Measurements from ENCODE around the gene CHERP. TPM values are rescaled to one million over a fixed set of nuclear protein-coding genes. Genes with fewer than 3 reads are reported as not detected.

CHERP gene
- total RNA-seq, 4 donors from 2014 or later = 11.4 to 26.4 (median 22.4) TPM

Small RNAs within 50 kb of the gene (small RNA-seq; reads per million reads assigned to genes)
- gene RN7SL146P = 0 to 0.32 reads per million in 2 donors

Other genes starting within 250 kb of the CHERP start
- 100 to 1,000 TPM in 1 of 4 donors, 10 to 100 TPM in 3; 12.1 to 129 (median 37.2) TPM for gene KLF2, start 217.6 kb downstream of the CHERP start, total RNA-seq
- 10 to 100 TPM; 18.2 to 37.0 (median 35.2) TPM for gene EPS15L1, start 70.5 kb downstream of the CHERP start, total RNA-seq
- gene CALR3, start 46.3 kb downstream of the CHERP start, total RNA-seq = not detected
- gene C19orf44, start 46.0 kb downstream of the CHERP start, total RNA-seq = 10 to 100 TPM in 1 of 4 donors, 1 to 10 TPM in 3; 3.7 to 13.2 (median 8.0) TPM
- 10 to 100 TPM; 23.9 to 62.0 (median 41.9) TPM for gene SLC35E1, start 30.0 kb upstream of the CHERP start, total RNA-seq
- gene MED26, start 85.8 kb upstream of the CHERP start, total RNA-seq = 10 to 100 TPM in 1 of 4 donors, 1 to 10 TPM in 3; 5.4 to 13.9 (median 8.9) TPM
- gene SMIM7, start 117.7 kb upstream of the CHERP start, total RNA-seq = 100 to 1,000 TPM in 1 of 4 donors, 10 to 100 TPM in 3; 72.6 to 135 (median 95.9) TPM
- gene TMEM38A, start 118.7 kb upstream of the CHERP start, total RNA-seq = 1 to 10 TPM; 2.3 to 4.4 (median 2.9) TPM
- gene NWD1, start 177.4 kb upstream of the CHERP start, total RNA-seq = under 1 TPM in 3 of 4 donors, not detected in 1; 0.19 to 0.83 (median 0.27) TPM

Measured in Peyer's patch (tissue), 4 donors.